Neural crest cell (in vitro differentiated cells): ENCODE data around the gene OR2AT4. TPM values are rescaled to one million over a fixed set of nuclear protein-coding genes. Genes with fewer than 3 reads are reported as not detected.
"Not testable (repeated sequence)": the region's sequence is repeated elsewhere in the genome, so short reads cannot be mapped to it uniquely, and the experiment has no call there.

Source experiments
- DNase-seq: peaks from one replicate; pipeline ENCODE4 v3.0.0; 2021; ENCODE audit warnings: low read depth, mixed read lengths, low spot score
- H3K27ac Mint-ChIP-seq: one replicate; pipeline ENCODE4 v1.8.0; 2021; ENCODE audit warnings: mild to moderate bottlenecking, mixed read lengths; ENCODE audit not compliant: unreplicated experiment
- H3K27me3 Mint-ChIP-seq: 2 replicates; pipeline ENCODE4 v1.8.0; 2021; ENCODE audit warnings: low read depth, mild to moderate bottlenecking, mixed read lengths
- H3K36me3 Mint-ChIP-seq: 2 replicates; pipeline ENCODE4 v1.8.0; 2021; ENCODE audit warnings: low read depth, mild to moderate bottlenecking, mixed read lengths
- H3K4me1 Mint-ChIP-seq: 2 replicates; pipeline ENCODE4 v1.8.0; 2021; ENCODE audit warnings: mixed read lengths
- H3K4me3 Mint-ChIP-seq: one replicate; pipeline ENCODE4 v1.8.0; 2021; ENCODE audit warnings: mild to moderate bottlenecking, mixed read lengths
- H3K9me3 Mint-ChIP-seq: 2 replicates; pipeline ENCODE4 v1.8.0; 2021; ENCODE audit warnings: mixed read lengths
- CTCF ChIP-seq: fragments of 200-600 bp; sonication (generic); conservative IDR thresholded peaks from 2 replicates; pipeline ENCODE4 v1.5.0; 2021; ENCODE audit warnings: antibody characterized with exemption, mild to moderate bottlenecking
- total RNA-seq: library from RNA; stranded (reverse); gene quantifications from 2 replicates; pipeline ENCODE4 v1.2.1, GENCODE V29; 2021

Gene OR2AT4
- total RNA-seq, 1 donor from 2014 or later: not detected

DNA sequence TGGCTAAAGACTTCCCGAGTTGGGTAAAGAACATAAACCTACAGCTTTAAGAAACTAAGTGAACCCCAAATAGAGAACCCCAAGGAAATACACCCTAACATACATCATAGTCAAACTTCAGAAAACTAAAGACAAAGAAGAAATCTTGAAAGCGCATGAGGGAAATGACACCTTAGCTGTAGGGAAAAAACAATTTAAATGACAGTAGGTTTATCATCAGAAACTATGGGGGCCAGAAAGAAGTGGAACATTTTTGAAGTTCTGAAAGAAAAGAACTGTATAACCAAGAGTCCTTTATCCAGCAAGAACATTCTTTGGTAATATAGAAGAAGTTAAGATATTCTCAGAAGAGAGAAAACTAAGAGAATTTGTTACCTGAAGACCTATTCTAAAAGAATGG lies 15.5 kb upstream of the OR2AT4 start:
- no peak overlapping the region for H3K27ac Mint-ChIP-seq
- peaks cover 4% of the 10 kb centered on the region for H3K36me3 Mint-ChIP-seq
- H3K4me3 Mint-ChIP-seq: no peak overlapping the region
- peaks cover 17% of the 10 kb centered on the region for H3K9me3 Mint-ChIP-seq
- DNase-seq: no peak
- no peaks in the 10 kb centered on the region for H3K4me1 Mint-ChIP-seq
- no peak for TF ChIP-seq CTCF
- peaks cover 3% of the 10 kb centered on the region for H3K27me3 Mint-ChIP-seq

GRCh38 chr11:75107187-75107586 lies 10.5 kb upstream of the OR2AT4 start:
- no peaks in the 10 kb centered on the region for H3K4me1 Mint-ChIP-seq
- no peak overlapping the region for H3K27ac Mint-ChIP-seq

DNA sequence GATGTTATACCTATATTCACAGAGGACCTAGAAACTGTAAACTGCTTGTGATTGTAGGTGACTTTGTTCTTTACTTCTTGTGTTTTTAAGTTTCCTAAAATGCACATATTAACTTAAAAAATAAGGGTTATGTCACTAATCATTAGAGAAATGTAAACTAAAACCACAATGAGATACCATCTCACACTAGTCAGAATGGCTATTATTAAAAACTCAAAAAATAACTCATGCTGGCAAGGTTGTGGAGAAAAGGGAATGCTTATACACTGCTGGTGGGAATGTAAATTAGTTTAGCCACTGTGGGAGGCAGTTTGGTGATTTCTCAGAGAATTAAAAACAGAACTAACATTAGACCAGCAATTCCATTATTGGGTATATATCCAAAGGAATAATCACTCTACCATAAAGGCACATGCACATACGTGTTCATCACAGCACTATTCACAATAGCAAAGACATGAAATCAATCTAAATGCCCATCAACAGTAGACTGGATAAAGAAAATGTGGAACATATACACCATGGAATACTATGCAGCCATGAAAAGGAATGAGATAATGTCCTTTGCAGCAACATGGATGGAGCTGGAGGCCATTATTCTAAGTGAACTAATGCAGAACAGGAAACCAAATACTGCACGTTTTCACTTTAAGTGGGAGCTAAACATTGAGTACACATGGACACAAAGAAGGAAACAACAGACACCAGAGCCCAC lies 9.4 kb upstream of the OR2AT4 start:
- not testable (repeated sequence) for H3K27me3 Mint-ChIP-seq, H3K27ac Mint-ChIP-seq, H3K4me3 Mint-ChIP-seq, H3K36me3 Mint-ChIP-seq, H3K9me3 Mint-ChIP-seq, DNase-seq, H3K4me1 Mint-ChIP-seq

More at GRCh38 chr11:75107187-75107586, 10.5 kb upstream of the OR2AT4 start:
- no peaks in the 10 kb centered on the region for H3K27me3 Mint-ChIP-seq
- H3K4me3 Mint-ChIP-seq: no peak overlapping the region
- no peak for DNase-seq
- H3K36me3 Mint-ChIP-seq: no peaks in the 10 kb centered on the region
- peaks cover 6% of the 10 kb centered on the region for H3K9me3 Mint-ChIP-seq
- TF ChIP-seq CTCF: no peak

DNA sequence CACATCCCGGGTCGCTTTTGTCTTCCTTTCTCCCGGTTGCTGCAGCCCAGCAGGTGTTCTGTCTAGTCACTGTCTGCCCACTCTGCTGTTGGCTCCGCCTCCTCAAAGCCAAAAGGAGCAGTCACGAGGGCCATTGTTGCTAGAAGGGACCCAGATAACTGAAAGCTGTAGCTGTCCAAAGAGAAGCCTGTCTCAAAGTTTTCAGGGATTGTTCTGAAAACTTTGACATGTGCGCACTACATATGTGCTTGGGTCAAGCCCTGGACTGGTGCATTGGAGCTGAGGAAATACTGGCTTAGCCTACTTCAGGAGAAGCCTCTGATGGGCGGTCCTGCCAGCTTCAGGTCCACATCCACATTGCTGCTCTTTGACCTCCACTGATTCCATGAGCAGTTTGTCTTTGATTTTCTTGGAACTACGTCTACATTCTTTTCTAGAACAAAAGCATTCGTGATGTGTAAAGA lies 8.8 kb upstream of the OR2AT4 start:
- Mint-ChIP-seq H3K27me3 (peaks cover 4% of the 10 kb centered on the region), H3K36me3 (no peaks in the 10 kb centered on the region), H3K4me1 (no peaks in the 10 kb centered on the region), H3K4me3 (no peak overlapping the region), H3K9me3 (peaks cover 4% of the 10 kb centered on the region), H3K27ac (no peak overlapping the region)
- no peak for TF ChIP-seq CTCF
- DNase-seq: peak; percentile 22

GRCh38 chr11:75103380-75104026 lies 6.8 kb upstream of the OR2AT4 start:
- H3K9me3 Mint-ChIP-seq: peaks cover 4% of the 10 kb centered on the region
- no peak for DNase-seq
- no peak for TF ChIP-seq CTCF
- no peak overlapping the region for H3K4me3 Mint-ChIP-seq
- H3K36me3 Mint-ChIP-seq: peaks cover 2% of the 10 kb centered on the region
- no peaks in the 10 kb centered on the region for H3K4me1 Mint-ChIP-seq
- H3K27me3 Mint-ChIP-seq: peaks cover 7% of the 10 kb centered on the region
- H3K27ac Mint-ChIP-seq: no peak overlapping the region
